ENCODE results near the gene RPL7L1.

RPL7L1 gene

DNA sequence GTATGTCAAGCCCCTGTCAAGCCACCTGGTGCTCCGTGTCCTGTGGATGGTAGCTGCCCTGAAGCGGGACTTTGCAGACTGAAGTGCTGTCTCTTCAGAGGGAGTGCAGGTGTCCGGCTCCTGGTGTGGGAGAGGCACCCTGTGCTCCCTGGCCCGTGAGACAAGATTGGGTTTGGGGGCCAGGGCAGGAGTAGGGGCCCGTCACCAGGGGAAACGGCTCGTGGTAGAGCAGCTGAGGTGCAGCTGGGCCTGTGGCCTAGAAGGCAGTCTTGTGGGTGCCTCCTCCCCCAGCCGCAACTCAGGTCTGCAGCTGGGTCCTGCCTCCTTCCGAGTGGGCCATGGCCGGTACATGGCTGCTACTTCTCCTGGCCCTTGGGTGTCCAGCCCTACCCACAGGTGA, 36.3 kb downstream of the RPL7L1 start, which contains the start of gene PTCRA:
Gene PTCRA (plus strand): TSS at position 322 of the 400 bp plus-strand sequence. CDS start 17 bp downstream, at position 339.
- H3K27me3 ChIP-seq (ENCODE audit: control insufficient read depth, insufficient read depth, low read length): no peaks in the 10 kb centered on the region
- no peak within 1 kb of the TSS for H3K4me3 ChIP-seq (ENCODE audit: low read length)
- H3K9ac ChIP-seq (ENCODE audit: low read length): no peak within 1 kb of the TSS
- no peaks in the 10 kb centered on the region for H3K9me3 ChIP-seq (ENCODE audit: control insufficient read depth, low read depth, low read length)
- no peak within 1 kb of the TSS for H3K27ac ChIP-seq (ENCODE audit: low read length)
- no peaks in the 10 kb centered on the region for H3K36me3 ChIP-seq (ENCODE audit: control insufficient read depth, low read depth, low read length)
- no peaks in the 10 kb centered on the region for H3K4me1 ChIP-seq (ENCODE audit: control insufficient read depth, low read depth, low read length)

DNA sequence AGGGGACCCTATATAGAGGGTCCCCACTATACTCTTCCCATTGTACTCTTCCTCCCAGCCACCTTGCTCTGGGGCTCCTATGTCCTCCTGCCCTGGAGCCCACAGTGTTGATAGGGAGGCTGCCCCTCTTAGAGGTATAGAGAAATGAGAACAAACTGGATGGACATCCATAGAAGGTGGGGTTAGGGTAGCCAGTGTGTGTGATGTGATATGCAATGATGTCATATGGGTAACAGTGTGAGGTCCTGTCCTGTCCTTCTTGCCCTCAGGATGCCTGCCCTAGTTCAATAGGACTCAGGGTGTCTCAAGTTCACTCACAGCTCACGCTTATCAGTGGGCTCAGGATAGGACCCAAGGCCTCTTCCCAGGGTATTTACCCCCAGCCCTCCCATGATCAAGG, 36.9 kb downstream of the RPL7L1 start:
- Histone ChIP-seq H3K9ac (ENCODE audit: low read length) (no peak overlapping the region), H3K9me3 (ENCODE audit: control insufficient read depth, low read depth, low read length) (no peaks in the 10 kb centered on the region), H3K4me3 (ENCODE audit: low read length) (no peak overlapping the region), H3K27me3 (ENCODE audit: control insufficient read depth, insufficient read depth, low read length) (no peaks in the 10 kb centered on the region), H3K4me1 (ENCODE audit: control insufficient read depth, low read depth, low read length) (no peaks in the 10 kb centered on the region), H3K27ac (ENCODE audit: low read length) (no peak overlapping the region), H3K36me3 (ENCODE audit: control insufficient read depth, low read depth, low read length) (no peaks in the 10 kb centered on the region)

DNA sequence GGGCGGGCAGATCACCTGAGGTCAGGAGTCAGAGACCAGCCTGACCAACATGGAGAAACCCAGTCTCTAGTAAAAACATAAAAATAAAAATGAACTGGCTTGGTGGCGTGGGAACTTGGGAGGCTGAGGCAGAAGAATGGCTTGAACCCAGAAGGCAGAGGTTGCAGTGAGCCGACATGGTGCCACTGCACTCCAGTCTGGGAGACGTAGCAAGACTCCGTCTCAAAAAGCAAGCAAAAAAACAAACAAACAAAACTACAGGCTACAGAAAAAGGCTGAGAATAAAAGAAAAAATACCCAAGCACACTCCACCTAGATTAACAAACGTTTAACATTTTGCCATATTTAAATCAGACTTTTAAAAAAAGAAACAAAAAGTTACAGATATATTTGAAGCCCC, 42.4 kb downstream of the RPL7L1 start:
- no peaks in the 10 kb centered on the region for H3K27me3 ChIP-seq (ENCODE audit: control insufficient read depth, insufficient read depth, low read length)
- H3K9me3 ChIP-seq (ENCODE audit: control insufficient read depth, low read depth, low read length): no peaks in the 10 kb centered on the region
- no peak overlapping the region for H3K27ac ChIP-seq (ENCODE audit: low read length)
- no peak overlapping the region for H3K9ac ChIP-seq (ENCODE audit: low read length)
- H3K4me3 ChIP-seq (ENCODE audit: low read length): no peak overlapping the region
- H3K36me3 ChIP-seq (ENCODE audit: control insufficient read depth, low read depth, low read length): no peaks in the 10 kb centered on the region
- no peaks in the 10 kb centered on the region for H3K4me1 ChIP-seq (ENCODE audit: control insufficient read depth, low read depth, low read length)

DNA sequence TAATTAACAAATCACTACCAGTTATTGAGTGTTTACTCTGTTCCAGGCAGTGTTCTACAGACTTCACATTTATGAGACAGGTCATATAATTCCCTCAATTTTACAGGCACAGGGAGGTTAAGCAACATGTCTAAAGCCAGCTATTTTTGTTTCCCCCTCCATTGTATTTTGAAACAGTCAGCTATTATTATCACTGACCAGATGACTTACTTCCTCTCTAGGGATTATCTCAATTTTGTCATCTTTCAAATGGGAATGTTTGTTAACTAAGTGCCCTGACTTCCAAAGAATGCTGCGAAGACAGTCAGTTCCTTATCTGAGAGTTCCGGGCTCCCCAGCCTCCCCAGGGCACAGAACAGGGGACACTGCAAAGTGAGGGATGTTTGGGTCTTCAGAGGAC, 44.2 kb downstream of the RPL7L1 start:
- no peaks in the 10 kb centered on the region for H3K36me3 ChIP-seq (ENCODE audit: control insufficient read depth, low read depth, low read length)
- no peaks in the 10 kb centered on the region for H3K9me3 ChIP-seq (ENCODE audit: control insufficient read depth, low read depth, low read length)
- H3K9ac ChIP-seq (ENCODE audit: low read length): no peak overlapping the region
- no peak overlapping the region for H3K27ac ChIP-seq (ENCODE audit: low read length)
- H3K4me3 ChIP-seq (ENCODE audit: low read length): no peak overlapping the region
- no peaks in the 10 kb centered on the region for H3K27me3 ChIP-seq (ENCODE audit: control insufficient read depth, insufficient read depth, low read length)
- no peaks in the 10 kb centered on the region for H3K4me1 ChIP-seq (ENCODE audit: control insufficient read depth, low read depth, low read length)

DNA sequence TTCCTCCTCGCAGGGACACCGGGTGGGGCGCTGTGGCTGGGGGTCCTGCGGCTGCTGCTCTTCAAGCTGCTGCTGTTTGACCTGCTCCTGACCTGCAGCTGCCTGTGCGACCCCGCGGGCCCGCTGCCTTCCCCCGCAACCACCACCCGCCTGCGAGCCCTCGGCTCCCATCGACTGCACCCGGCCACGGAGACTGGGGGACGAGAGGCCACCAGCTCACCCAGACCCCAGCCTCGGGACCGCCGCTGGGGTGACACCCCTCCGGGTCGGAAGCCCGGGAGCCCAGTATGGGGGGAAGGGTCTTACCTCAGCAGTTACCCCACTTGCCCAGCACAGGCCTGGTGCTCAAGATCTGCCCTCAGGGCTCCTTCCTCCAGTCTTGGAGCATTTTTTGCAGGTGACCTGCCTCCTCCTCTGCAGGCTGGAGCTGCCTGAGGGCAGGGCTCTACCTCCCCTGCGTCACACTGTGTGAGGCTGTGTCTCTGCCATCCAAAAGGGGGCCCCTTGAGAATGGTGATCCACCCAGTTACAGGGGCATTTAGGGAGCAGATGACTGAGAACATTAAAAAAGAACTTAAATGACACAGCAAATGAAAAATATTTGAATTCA, 45.9 kb downstream of the RPL7L1 start:
- Histone ChIP-seq H3K9ac (ENCODE audit: low read length) (no peak overlapping the region), H3K9me3 (ENCODE audit: control insufficient read depth, low read depth, low read length) (no peaks in the 10 kb centered on the region), H3K4me1 (ENCODE audit: control insufficient read depth, low read depth, low read length) (peaks cover 3% of the 10 kb centered on the region), H3K36me3 (ENCODE audit: control insufficient read depth, low read depth, low read length) (no peaks in the 10 kb centered on the region), H3K4me3 (ENCODE audit: low read length) (no peak overlapping the region), H3K27ac (ENCODE audit: low read length) (no peak overlapping the region), H3K27me3 (ENCODE audit: control insufficient read depth, insufficient read depth, low read length) (no peaks in the 10 kb centered on the region)

DNA sequence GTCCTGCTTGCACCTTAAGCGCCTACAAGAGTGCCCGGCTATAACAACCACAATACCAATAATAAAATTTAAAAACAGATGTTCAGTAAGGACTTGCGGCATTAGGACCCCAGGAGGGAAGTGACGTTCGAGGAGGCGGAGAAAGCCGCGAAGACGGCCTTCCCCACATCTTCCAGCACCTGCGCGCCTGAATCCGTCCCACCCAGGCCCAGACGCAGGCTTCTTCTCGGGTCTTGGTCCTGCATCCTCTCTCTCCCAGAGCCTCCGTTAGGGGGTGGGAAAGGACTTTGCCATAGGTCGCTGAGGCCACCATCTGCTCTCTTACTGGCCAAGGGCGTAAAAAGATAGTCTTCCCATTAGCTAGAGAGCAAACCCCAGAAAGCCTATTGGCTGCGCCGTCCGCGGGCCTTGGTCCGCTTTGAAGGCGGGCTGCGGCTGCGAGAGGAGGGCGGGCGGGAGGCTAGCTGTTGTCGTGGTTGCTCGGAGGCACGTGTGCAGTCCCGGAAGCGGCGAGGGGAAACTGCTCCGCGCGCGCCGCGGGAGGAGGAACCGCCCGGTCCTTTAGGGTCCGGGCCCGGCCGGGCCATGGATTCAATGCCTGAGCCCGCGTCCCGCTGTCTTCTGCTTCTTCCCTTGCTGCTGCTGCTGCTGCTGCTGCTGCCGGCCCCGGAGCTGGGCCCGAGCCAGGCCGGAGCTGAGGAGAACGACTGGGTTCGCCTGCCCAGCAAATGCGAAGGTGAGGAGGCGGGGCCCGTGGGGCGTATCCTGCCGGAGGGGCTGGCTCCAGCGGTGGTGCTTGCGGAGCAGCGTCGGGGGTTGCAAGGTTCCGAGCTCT, 49.8 kb downstream of the RPL7L1 start, which contains the start of gene CNPY3:
Gene CNPY3 (plus strand): TSS at position 495 of the 835 bp plus-strand sequence. CDS start 91 bp downstream, at position 586.
- no peaks in the 10 kb centered on the region for H3K27me3 ChIP-seq (ENCODE audit: control insufficient read depth, insufficient read depth, low read length)
- peaks cover 6% of the 10 kb centered on the region for H3K4me1 ChIP-seq (ENCODE audit: control insufficient read depth, low read depth, low read length)
- peak within 1 kb of the TSS; percentile 77 for H3K9ac ChIP-seq (ENCODE audit: low read length)
- no peaks in the 10 kb centered on the region for H3K9me3 ChIP-seq (ENCODE audit: control insufficient read depth, low read depth, low read length)
- peaks cover 8% of the 10 kb centered on the region for H3K36me3 ChIP-seq (ENCODE audit: control insufficient read depth, low read depth, low read length)
- H3K27ac ChIP-seq (ENCODE audit: low read length): peak within 1 kb of the TSS; percentile 90
- H3K4me3 ChIP-seq (ENCODE audit: low read length): peak within 1 kb of the TSS; percentile 97

DNA sequence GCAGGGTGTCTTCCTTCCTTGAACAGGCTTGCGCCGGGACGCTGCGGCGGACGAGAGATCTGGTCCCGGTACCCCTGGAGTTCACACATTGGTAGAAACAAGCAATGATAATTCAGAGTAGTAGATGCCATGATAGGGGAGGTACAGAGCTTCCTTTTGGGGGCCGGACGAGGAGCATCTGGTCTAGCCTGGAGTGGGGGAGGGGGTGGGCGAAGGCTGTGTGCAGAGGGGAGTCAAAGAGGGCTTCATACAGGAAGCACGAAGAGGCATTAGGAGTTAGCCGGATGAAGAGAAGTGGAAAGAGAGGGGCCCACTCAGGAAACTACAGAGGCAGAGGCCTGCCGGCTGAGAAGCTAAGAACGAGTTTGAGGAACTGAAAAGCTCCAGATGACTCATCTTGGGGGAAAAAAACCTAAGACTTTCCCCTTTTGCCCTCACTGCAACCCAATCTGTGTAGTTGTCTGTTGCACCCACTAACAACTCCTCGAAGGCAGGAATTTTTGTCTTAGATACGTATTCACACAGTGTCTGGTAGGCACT, 50.5 kb downstream of the RPL7L1 start:
- Histone ChIP-seq H3K36me3 (ENCODE audit: control insufficient read depth, low read depth, low read length) (peaks cover 14% of the 10 kb centered on the region), H3K9ac (ENCODE audit: low read length) (peak overlapping the region; percentile 77), H3K4me1 (ENCODE audit: control insufficient read depth, low read depth, low read length) (peaks cover 6% of the 10 kb centered on the region), H3K4me3 (ENCODE audit: low read length) (peak overlapping the region; percentile 97), H3K27me3 (ENCODE audit: control insufficient read depth, insufficient read depth, low read length) (no peaks in the 10 kb centered on the region), H3K9me3 (ENCODE audit: control insufficient read depth, low read depth, low read length) (no peaks in the 10 kb centered on the region), H3K27ac (ENCODE audit: low read length) (peak overlapping the region; percentile 90)

DNA sequence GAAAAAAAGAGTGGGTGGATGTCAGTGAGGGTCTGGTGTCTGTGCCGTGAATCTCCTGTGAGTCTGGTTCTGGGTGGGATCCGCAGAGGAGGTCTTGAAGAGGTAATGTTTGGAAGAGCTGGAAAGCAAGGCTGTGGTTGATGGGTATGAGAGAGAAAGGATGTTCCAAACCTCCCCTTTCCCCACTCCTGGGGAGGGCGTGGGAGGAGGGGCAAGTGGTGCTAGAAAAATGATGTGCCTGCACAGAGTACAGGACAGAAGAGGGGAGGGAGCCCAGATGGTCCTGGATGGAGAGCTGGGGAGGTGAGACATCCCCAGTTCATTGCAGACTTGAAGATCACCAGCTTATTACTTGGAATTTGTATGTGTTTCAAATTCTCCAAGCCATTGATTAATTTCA, 53.0 kb downstream of the RPL7L1 start:
- Histone ChIP-seq H3K36me3 (ENCODE audit: control insufficient read depth, low read depth, low read length) (peaks cover 38% of the 10 kb centered on the region), H3K4me1 (ENCODE audit: control insufficient read depth, low read depth, low read length) (peaks cover 6% of the 10 kb centered on the region), H3K9me3 (ENCODE audit: control insufficient read depth, low read depth, low read length) (no peaks in the 10 kb centered on the region), H3K27ac (ENCODE audit: low read length) (no peak overlapping the region), H3K9ac (ENCODE audit: low read length) (no peak overlapping the region), H3K4me3 (ENCODE audit: low read length) (no peak overlapping the region), H3K27me3 (ENCODE audit: control insufficient read depth, insufficient read depth, low read length) (no peaks in the 10 kb centered on the region)

DNA sequence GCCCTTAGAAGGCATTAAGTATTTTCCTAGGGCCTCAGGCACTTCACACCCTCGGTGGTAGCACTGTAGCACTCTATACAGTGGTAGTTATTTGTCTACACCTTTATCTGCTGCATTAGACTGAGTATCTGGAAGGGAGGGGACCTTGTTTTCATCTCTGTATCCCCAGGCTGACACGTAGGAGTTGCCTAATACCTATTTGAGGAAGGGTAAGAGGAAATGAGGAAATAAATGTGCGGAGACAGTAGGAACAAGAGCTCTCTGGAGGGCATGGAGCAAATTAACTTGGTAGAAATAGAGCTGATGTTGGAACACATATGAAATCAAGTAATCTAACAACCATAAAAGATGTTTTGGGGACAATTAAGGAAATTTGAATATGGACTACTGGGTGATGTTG, 53.8 kb downstream of the RPL7L1 start:
- H3K36me3 ChIP-seq (ENCODE audit: control insufficient read depth, low read depth, low read length): peaks cover 46% of the 10 kb centered on the region
- no peak overlapping the region for H3K27ac ChIP-seq (ENCODE audit: low read length)
- H3K4me3 ChIP-seq (ENCODE audit: low read length): no peak overlapping the region
- no peaks in the 10 kb centered on the region for H3K27me3 ChIP-seq (ENCODE audit: control insufficient read depth, insufficient read depth, low read length)
- H3K9me3 ChIP-seq (ENCODE audit: control insufficient read depth, low read depth, low read length): no peaks in the 10 kb centered on the region
- no peak overlapping the region for H3K9ac ChIP-seq (ENCODE audit: low read length)
- peaks cover 6% of the 10 kb centered on the region for H3K4me1 ChIP-seq (ENCODE audit: control insufficient read depth, low read depth, low read length)

DNA sequence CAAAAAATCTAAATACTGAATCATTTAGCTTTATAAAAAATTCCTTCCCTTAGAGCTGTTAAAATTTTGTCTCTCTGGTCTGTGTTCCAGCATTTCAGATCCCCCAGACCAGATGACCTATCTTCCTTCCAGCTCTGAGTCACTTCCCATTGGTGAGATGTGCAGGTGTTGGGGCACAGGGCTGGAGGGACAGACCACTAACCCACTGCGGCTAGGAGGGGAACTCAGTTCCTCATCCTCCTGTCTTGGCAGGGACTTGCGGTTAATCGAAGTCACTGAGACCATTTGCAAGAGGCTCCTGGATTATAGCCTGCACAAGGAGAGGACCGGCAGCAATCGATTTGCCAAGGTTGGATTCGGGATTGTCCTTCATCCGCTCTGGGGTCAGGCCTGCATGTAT, 55.9 kb downstream of the RPL7L1 start:
- H3K9me3 ChIP-seq (ENCODE audit: control insufficient read depth, low read depth, low read length): no peaks in the 10 kb centered on the region
- no peak overlapping the region for H3K9ac ChIP-seq (ENCODE audit: low read length)
- H3K27me3 ChIP-seq (ENCODE audit: control insufficient read depth, insufficient read depth, low read length): no peaks in the 10 kb centered on the region
- peaks cover 3% of the 10 kb centered on the region for H3K4me1 ChIP-seq (ENCODE audit: control insufficient read depth, low read depth, low read length)
- peaks cover 56% of the 10 kb centered on the region for H3K36me3 ChIP-seq (ENCODE audit: control insufficient read depth, low read depth, low read length)
- no peak overlapping the region for H3K27ac ChIP-seq (ENCODE audit: low read length)
- no peak overlapping the region for H3K4me3 ChIP-seq (ENCODE audit: low read length)

DNA sequence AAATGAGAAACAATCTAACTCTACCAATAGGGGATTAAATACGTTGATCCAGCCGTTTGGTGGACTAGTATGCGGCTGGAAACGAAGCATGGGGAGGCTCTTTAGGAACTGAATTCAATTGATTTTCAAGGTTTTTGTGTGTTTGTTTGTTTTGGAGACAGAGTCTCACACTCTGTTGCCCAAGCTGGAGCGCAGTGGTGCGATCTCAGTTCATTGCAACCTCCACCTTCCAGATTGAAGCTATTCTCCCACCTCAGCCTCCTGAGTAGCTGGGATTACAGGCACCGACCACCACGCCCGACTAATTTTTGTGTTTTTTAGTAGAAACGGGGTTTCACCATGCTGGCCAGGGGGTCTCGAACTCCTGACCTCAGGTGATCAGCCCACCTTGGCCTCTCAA, 57.0 kb downstream of the RPL7L1 start:
- no peaks in the 10 kb centered on the region for H3K27me3 ChIP-seq (ENCODE audit: control insufficient read depth, insufficient read depth, low read length)
- H3K36me3 ChIP-seq (ENCODE audit: control insufficient read depth, low read depth, low read length): peaks cover 56% of the 10 kb centered on the region
- no peaks in the 10 kb centered on the region for H3K9me3 ChIP-seq (ENCODE audit: control insufficient read depth, low read depth, low read length)
- H3K9ac ChIP-seq (ENCODE audit: low read length): no peak overlapping the region
- H3K27ac ChIP-seq (ENCODE audit: low read length): no peak overlapping the region
- H3K4me1 ChIP-seq (ENCODE audit: control insufficient read depth, low read depth, low read length): no peaks in the 10 kb centered on the region
- no peak overlapping the region for H3K4me3 ChIP-seq (ENCODE audit: low read length)

All from iPS-18a (cell line).